GM23338 (cell line): ENCODE measurements around the gene UGCG. TPM values are rescaled to one million over a fixed set of nuclear protein-coding genes. Genes with fewer than 3 reads are reported as not detected.

Source experiments
- ATAC-seq: fragments of 200-7000 bp; cut with Tn5 transposase; 3 replicates; pipeline ENCODE4 v1.9.1; 2020
- DNase-seq: peaks from one replicate; pipeline ENCODE4 v3.0.0-alpha.2; 2015; ENCODE audit warnings: low spot score
- H2AFZ ChIP-seq: fragments of 200-600 bp; sonication (generic); 2 replicates; pipeline ENCODE4 v1.8.0; 2016; ENCODE audit warnings: antibody characterized with exemption, mild to moderate bottlenecking, moderate library complexity
- H3F3A ChIP-seq: fragments of 200-600 bp; sonication (generic); replicated peaks from 2 replicates; pipeline ENCODE4 v1.8.0; 2017; ENCODE audit warnings: antibody characterized with exemption, mixed run types, low read depth
- H3K27ac ChIP-seq: fragments of 200-600 bp; sonication (generic); 2 replicates; pipeline ENCODE4 v1.6.1; 2016; ENCODE audit warnings: low read depth
- H3K27me3 ChIP-seq: fragments of 200-600 bp; sonication (generic); 2 replicates; pipeline ENCODE4 v1.8.0; 2016; ENCODE audit warnings: mild to moderate bottlenecking, mixed run types, moderate library complexity; ENCODE audit not compliant: insufficient read depth
- H3K36me3 ChIP-seq: fragments of 200-600 bp; sonication (generic); 2 replicates; pipeline ENCODE4 v1.8.0; 2016; ENCODE audit warnings: mild to moderate bottlenecking; ENCODE audit not compliant: insufficient read depth
- H3K4me1 ChIP-seq: fragments of 200-600 bp; sonication (generic); 2 replicates; pipeline ENCODE4 v1.8.0; 2016; ENCODE audit warnings: mild to moderate bottlenecking, moderate library complexity; ENCODE audit not compliant: insufficient read depth
- H3K4me2 ChIP-seq: fragments of 200-600 bp; sonication (generic); 2 replicates; pipeline ENCODE4 v1.7.1; 2017; ENCODE audit warnings: mixed run types
- H3K4me3 ChIP-seq: fragments of 200-600 bp; sonication (generic); 2 replicates; pipeline ENCODE4 v1.6.1; 2016; ENCODE audit warnings: mixed run types
- H3K79me2 ChIP-seq: fragments of 200-600 bp; sonication (generic); replicated peaks from 2 replicates; pipeline ENCODE4 v1.8.0; 2017; ENCODE audit warnings: mild to moderate bottlenecking; ENCODE audit not compliant: insufficient read depth
- H3K9me2 ChIP-seq: fragments of 200-600 bp; sonication (generic); 2 replicates; pipeline ENCODE4 v1.8.0; 2017; ENCODE audit not compliant: insufficient read depth
- H4K20me1 ChIP-seq: fragments of 200-600 bp; sonication (generic); replicated peaks from 2 replicates; pipeline ENCODE4 v1.8.0; 2017; ENCODE audit warnings: mild to moderate bottlenecking; ENCODE audit not compliant: insufficient read depth
- H3K27ac Mint-ChIP-seq: 2 replicates; pipeline ENCODE4 v1.8.0; 2020; ENCODE audit warnings: inconsistent platforms, mild to moderate bottlenecking, moderate library complexity, mixed read lengths
- H3K27me3 Mint-ChIP-seq: 3 replicates; pipeline ENCODE4 v1.8.0; 2022; ENCODE audit warnings: low read depth, mild to moderate bottlenecking, moderate library complexity, mixed read lengths, inconsistent platforms; ENCODE audit not compliant: insufficient read depth, poor library complexity
- H3K36me3 Mint-ChIP-seq: 3 replicates; pipeline ENCODE4 v1.8.0; 2021; ENCODE audit warnings: low read depth, mild to moderate bottlenecking, inconsistent platforms, moderate library complexity, mixed read lengths
- H3K4me1 Mint-ChIP-seq: 3 replicates; pipeline ENCODE4 v1.8.0; 2020; ENCODE audit warnings: mild to moderate bottlenecking, inconsistent platforms, mixed read lengths
- H3K4me3 Mint-ChIP-seq: 3 replicates; pipeline ENCODE4 v1.8.0; 2021; ENCODE audit warnings: moderate library complexity, mild to moderate bottlenecking, inconsistent platforms, mixed read lengths
- H3K9me3 Mint-ChIP-seq: 3 replicates; pipeline ENCODE4 v1.8.0; 2020; ENCODE audit warnings: moderate library complexity, mild to moderate bottlenecking, inconsistent platforms, mixed read lengths
- EZH2phosphoT487 ChIP-seq: fragments of 200-600 bp; sonication (generic); IDR thresholded peaks from one replicate; pipeline ENCODE4 v1.8.1; 2018; ENCODE audit warnings: antibody characterized with exemption; ENCODE audit not compliant: unreplicated experiment
- polyA plus RNA-seq: library from polyadenylated mRNA; unstranded; fragments of >200 nt; fragmentation: Nextera tagmentation; extraction: Ambion mirVana; gene quantifications from 2 replicates; pipeline ENCODE4 v1.2.1, GENCODE V29; 2016
- total RNA-seq: library from RNA; depleted of rRNA; stranded (reverse); fragments of >200 nt; shearing (Covaris generic); gene quantifications from 2 replicates; pipeline ENCODE4 v1.2.3, GENCODE V29; 2014
- TF ChIP-seq, protein P1 (sequence below): fragments of 250-450 bp; sonication (Bioruptor Pico); IDR thresholded peaks from 2 replicates; pipeline ENCODE4 v1.5.0; 2020; ENCODE audit warnings: mild to moderate bottlenecking, moderate library complexity
- TF ChIP-seq, protein P2 (sequence below): IDR thresholded peaks from 2 replicates; pipeline ENCODE4 v1.6.1; 2016; ENCODE audit warnings: antibody characterized with exemption

The UGCG gene
- total and polyA plus RNA-seq, 2 experiments from 2014 or later, result 30.4 to 44.9 TPM

GRCh38 chr9:111957856-111958631, 61.4 kb downstream of the UGCG start:
- H3K27ac ChIP-seq, result no peak overlapping the region
- no peak for DNase-seq
- H3K27me3 ChIP-seq, result no peaks in the 10 kb centered on the region
- no peaks in the 10 kb centered on the region for H3K9me2 ChIP-seq
- H2AFZ ChIP-seq, result 0 out of 2 replicates have a peak overlapping the region, but pooled peaks have one; percentile 66
- Mint-ChIP-seq H3K27me3 (peaks cover 5% of the 10 kb centered on the region), H3K4me1 (peaks cover 14% of the 10 kb centered on the region; the same call in 2 of the 3 replicates), H3K27ac (no peak overlapping the region), H3K4me3 (no peak overlapping the region), H3K36me3 (no peaks in the 10 kb centered on the region), H3K9me3 (no peaks in the 10 kb centered on the region)
- H3K79me2 ChIP-seq, result no peaks in the 10 kb centered on the region
- H4K20me1 ChIP-seq, result no peaks in the 10 kb centered on the region
- TF ChIP-seq, protein P1, sequence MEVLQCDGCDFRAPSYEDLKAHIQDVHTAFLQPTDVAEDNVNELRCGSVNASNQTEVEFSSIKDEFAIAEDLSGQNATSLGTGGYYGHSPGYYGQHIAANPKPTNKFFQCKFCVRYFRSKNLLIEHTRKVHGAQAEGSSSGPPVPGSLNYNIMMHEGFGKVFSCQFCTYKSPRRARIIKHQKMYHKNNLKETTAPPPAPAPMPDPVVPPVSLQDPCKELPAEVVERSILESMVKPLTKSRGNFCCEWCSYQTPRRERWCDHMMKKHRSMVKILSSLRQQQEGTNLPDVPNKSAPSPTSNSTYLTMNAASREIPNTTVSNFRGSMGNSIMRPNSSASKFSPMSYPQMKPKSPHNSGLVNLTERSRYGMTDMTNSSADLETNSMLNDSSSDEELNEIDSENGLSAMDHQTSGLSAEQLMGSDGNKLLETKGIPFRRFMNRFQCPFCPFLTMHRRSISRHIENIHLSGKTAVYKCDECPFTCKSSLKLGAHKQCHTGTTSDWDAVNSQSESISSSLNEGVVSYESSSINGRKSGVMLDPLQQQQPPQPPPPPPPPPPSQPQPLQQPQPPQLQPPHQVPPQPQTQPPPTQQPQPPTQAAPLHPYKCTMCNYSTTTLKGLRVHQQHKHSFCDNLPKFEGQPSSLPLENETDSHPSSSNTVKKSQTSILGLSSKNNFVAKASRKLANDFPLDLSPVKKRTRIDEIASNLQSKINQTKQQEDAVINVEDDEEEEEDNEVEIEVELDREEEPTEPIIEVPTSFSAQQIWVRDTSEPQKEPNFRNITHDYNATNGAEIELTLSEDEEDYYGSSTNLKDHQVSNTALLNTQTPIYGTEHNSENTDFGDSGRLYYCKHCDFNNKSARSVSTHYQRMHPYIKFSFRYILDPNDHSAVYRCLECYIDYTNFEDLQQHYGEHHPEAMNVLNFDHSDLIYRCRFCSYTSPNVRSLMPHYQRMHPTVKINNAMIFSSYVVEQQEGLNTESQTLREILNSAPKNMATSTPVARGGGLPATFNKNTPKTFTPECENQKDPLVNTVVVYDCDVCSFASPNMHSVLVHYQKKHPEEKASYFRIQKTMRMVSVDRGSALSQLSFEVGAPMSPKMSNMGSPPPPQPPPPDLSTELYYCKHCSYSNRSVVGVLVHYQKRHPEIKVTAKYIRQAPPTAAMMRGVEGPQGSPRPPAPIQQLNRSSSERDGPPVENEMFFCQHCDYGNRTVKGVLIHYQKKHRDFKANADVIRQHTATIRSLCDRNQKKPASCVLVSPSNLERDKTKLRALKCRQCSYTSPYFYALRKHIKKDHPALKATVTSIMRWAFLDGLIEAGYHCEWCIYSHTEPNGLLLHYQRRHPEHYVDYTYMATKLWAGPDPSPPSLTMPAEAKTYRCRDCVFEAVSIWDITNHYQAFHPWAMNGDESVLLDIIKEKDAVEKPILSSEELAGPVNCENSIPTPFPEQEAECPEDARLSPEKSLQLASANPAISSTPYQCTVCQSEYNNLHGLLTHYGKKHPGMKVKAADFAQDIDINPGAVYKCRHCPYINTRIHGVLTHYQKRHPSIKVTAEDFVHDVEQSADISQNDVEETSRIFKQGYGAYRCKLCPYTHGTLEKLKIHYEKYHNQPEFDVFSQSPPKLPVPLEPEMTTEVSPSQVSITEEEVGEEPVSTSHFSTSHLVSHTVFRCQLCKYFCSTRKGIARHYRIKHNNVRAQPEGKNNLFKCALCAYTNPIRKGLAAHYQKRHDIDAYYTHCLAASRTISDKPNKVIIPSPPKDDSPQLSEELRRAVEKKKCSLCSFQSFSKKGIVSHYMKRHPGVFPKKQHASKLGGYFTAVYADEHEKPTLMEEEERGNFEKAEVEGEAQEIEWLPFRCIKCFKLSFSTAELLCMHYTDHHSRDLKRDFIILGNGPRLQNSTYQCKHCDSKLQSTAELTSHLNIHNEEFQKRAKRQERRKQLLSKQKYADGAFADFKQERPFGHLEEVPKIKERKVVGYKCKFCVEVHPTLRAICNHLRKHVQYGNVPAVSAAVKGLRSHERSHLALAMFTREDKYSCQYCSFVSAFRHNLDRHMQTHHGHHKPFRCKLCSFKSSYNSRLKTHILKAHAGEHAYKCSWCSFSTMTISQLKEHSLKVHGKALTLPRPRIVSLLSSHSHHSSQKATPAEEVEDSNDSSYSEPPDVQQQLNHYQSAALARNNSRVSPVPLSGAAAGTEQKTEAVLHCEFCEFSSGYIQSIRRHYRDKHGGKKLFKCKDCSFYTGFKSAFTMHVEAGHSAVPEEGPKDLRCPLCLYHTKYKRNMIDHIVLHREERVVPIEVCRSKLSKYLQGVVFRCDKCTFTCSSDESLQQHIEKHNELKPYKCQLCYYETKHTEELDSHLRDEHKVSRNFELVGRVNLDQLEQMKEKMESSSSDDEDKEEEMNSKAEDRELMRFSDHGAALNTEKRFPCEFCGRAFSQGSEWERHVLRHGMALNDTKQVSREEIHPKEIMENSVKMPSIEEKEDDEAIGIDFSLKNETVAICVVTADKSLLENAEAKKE (CRISPR knock-in tag), result no peak
- no peak for TF ChIP-seq EZH2phosphoT487
- TF ChIP-seq, protein P2, sequence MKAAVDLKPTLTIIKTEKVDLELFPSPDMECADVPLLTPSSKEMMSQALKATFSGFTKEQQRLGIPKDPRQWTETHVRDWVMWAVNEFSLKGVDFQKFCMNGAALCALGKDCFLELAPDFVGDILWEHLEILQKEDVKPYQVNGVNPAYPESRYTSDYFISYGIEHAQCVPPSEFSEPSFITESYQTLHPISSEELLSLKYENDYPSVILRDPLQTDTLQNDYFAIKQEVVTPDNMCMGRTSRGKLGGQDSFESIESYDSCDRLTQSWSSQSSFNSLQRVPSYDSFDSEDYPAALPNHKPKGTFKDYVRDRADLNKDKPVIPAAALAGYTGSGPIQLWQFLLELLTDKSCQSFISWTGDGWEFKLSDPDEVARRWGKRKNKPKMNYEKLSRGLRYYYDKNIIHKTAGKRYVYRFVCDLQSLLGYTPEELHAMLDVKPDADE, result no peak
- no peaks in the 10 kb centered on the region for H3F3A ChIP-seq
- ATAC-seq, result no peak
- H3K4me1 ChIP-seq, result no peaks in the 10 kb centered on the region
- H3K4me3 ChIP-seq, result no peak overlapping the region
- H3K36me3 ChIP-seq, result no peaks in the 10 kb centered on the region
- no peak overlapping the region for H3K4me2 ChIP-seq
